Measurements from ENCODE around the gene ATXN7L1. TPM values are rescaled to one million over a fixed set of nuclear protein-coding genes. Genes with fewer than 3 reads are reported as not detected.

Gene ATXN7L1
- total and polyA plus RNA-seq, 8 donors: 13.0 to 15.5 (median 13.8) TPM

- Histone ChIP-seq H3K4me1 (no peaks in the 10 kb centered on the region), H3K27ac (no peak overlapping the region), H3K4me3 (no peak overlapping the region), H3K36me3 (no peaks in the 10 kb centered on the region), H3K27me3 (no peaks in the 10 kb centered on the region), H3K9me3 (no peaks in the 10 kb centered on the region)
- no peak for TF ChIP-seq CTCF (IDR thresholded peaks at IDR 0.05)
- ATAC-seq (no peak), DNase-seq (no peak)
- intact Hi-C loops (cut with DNase I): no loop called here
Measured at GRCh38 chr7:105594034-105594433, 282.4 kb downstream of the ATXN7L1 start.

- no peak for TF ChIP-seq CTCF (IDR thresholded peaks at IDR 0.05)
- Histone ChIP-seq H3K4me1 (no peaks in the 10 kb centered on the region), H3K27ac (no peak overlapping the region), H3K9me3 (no peaks in the 10 kb centered on the region), H3K4me3 (no peak overlapping the region), H3K27me3 (no peaks in the 10 kb centered on the region), H3K36me3 (no peaks in the 10 kb centered on the region)
- DNase-seq (no peak), ATAC-seq (no peak)
- intact Hi-C loops (cut with DNase I): no loop called here
Measured at GRCh38 chr7:105591522-105591921, 284.9 kb downstream of the ATXN7L1 start.

DNA sequence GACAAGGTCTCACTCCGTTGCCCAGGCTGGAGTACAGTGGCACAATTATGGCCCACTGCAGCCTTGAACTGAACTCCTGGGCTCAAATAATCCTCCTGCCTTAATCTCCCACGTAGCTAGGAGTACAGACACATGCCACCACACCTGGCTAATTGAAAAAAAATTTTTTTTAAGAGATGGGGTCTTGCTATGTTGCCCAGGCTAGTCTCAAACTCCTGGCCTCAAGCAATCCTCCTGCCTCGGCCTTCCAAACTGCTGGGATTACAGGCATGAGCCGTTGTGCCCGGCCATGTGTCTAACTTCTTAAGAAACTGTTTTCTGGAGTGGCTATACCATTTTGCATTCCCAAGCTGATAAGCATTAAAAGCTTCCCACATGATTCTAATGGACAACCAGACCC lies 285.6 kb downstream of the ATXN7L1 start:
- TF ChIP-seq CTCF (IDR thresholded peaks at IDR 0.05): no peak
- H3K27me3 ChIP-seq: no peaks in the 10 kb centered on the region
- no peaks in the 10 kb centered on the region for H3K4me1 ChIP-seq
- H3K36me3 ChIP-seq: no peaks in the 10 kb centered on the region
- no peak overlapping the region for H3K27ac ChIP-seq
- H3K4me3 ChIP-seq: no peak overlapping the region
- DNase-seq: no peak
- no peak for ATAC-seq
- no peaks in the 10 kb centered on the region for H3K9me3 ChIP-seq
- intact Hi-C loops (cut with DNase I): no loop called here

DNA sequence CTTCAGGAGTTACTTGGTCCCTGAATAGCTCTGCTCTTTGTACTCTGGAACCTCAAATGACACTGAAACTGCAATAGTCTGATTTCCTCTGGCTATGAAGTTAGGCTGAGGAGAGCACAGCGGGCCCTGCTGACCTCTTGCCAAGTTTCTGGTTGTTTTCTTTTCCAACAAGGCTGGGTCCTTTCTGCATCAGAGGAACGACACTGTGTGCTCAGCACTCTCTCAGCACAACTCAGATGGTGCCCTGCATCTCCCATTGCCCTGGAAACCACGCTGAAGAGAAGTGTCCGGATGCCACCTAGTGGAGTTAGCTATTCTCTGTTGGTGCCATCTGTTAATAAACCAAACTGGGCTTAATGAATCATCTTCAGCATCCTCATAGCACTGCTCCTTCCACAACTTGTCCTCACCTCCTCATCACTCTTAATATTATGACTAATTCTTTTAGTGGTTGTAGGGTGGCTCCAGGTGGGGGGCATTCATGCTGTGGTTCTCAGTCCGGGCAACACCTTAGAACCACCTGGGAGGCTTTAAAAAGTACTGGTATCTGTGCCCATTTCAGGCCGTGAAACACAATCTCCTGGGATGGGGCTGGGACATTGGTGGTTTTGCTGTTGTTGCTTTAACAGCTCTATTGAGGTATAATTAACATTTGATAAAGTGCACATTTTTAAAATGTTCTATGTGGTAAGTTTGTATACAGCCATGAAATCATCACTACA lies 286.9 kb downstream of the ATXN7L1 start:
- peak in 1 of 2 donors; percentile 42 for TF ChIP-seq CTCF (IDR thresholded peaks at IDR 0.05)
- H3K4me3 ChIP-seq: no peak overlapping the region
- no peaks in the 10 kb centered on the region for H3K9me3 ChIP-seq
- no peaks in the 10 kb centered on the region for H3K36me3 ChIP-seq
- H3K4me1 ChIP-seq: no peaks in the 10 kb centered on the region
- ATAC-seq (peak; percentile 97), DNase-seq (peak in 2 of 4 donors; percentile 26 to 67)
- no peaks in the 10 kb centered on the region for H3K27me3 ChIP-seq
- H3K27ac ChIP-seq: no peak overlapping the region
- intact Hi-C loops (cut with DNase I): no loop called here

- H3K27ac ChIP-seq: no peak overlapping the region
- no peak for ATAC-seq
Measured at GRCh38 chr7:105587909-105588635, 288.3 kb downstream of the ATXN7L1 start.

More at GRCh38 chr7:105587909-105588635, 288.3 kb downstream of the ATXN7L1 start:
- Histone ChIP-seq H3K4me1 (no peaks in the 10 kb centered on the region), H3K4me3 (no peak overlapping the region), H3K36me3 (no peaks in the 10 kb centered on the region), H3K27me3 (no peaks in the 10 kb centered on the region), H3K9me3 (peaks cover 0 to 3% of the 10 kb centered on the region in 2 donors)
- TF ChIP-seq CTCF (IDR thresholded peaks at IDR 0.05): no peak
- intact Hi-C loops (cut with DNase I): no loop called here
- no peak for DNase-seq

All from left lung (tissue), 10 donors.